Measurements from ENCODE around the gene PLCB4.

PLCB4 gene

DNA sequence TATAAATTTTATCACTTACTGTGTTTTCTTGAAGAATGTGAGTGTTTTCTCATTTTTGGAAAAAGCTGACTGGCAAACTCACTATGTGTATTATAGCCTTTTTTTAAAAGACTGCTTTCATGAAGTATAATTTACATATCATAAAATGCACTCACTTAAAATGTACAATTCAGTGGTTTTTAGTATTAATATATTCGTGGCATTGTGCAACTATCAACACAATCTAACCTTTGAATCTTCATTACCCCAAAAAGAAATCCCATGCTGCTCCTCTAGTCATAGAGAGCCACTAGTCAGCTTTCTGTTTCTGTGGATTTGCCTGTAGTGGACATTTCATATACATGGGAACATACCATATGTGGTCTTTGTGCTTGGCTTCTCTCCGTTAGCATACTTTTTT lies 143.8 kb downstream of the PLCB4 start:
- Histone ChIP-seq H3K27me3 (ENCODE audit: control insufficient read depth, insufficient read depth, low read length) (no peaks in the 10 kb centered on the region), H3K9me3 (ENCODE audit: control insufficient read depth, low read length) (no peaks in the 10 kb centered on the region), H3K79me2 (no peaks in the 10 kb centered on the region), H3K4me3 (ENCODE audit: low read depth, low read length) (no peak overlapping the region), H3K4me2 (ENCODE audit: low read length) (no peak overlapping the region), H3K4me1 (no peaks in the 10 kb centered on the region), H3K36me3 (ENCODE audit: control insufficient read depth, insufficient read depth, low read length) (no peaks in the 10 kb centered on the region), H3K9ac (no peak overlapping the region), H2AFZ (no peak overlapping the region), H3K27ac (no peak overlapping the region)
- TF ChIP-seq, protein P1, sequence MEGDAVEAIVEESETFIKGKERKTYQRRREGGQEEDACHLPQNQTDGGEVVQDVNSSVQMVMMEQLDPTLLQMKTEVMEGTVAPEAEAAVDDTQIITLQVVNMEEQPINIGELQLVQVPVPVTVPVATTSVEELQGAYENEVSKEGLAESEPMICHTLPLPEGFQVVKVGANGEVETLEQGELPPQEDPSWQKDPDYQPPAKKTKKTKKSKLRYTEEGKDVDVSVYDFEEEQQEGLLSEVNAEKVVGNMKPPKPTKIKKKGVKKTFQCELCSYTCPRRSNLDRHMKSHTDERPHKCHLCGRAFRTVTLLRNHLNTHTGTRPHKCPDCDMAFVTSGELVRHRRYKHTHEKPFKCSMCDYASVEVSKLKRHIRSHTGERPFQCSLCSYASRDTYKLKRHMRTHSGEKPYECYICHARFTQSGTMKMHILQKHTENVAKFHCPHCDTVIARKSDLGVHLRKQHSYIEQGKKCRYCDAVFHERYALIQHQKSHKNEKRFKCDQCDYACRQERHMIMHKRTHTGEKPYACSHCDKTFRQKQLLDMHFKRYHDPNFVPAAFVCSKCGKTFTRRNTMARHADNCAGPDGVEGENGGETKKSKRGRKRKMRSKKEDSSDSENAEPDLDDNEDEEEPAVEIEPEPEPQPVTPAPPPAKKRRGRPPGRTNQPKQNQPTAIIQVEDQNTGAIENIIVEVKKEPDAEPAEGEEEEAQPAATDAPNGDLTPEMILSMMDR (IDR thresholded peaks at IDR 0.05): no peak

GRCh38 chr20:9214685-9215084 lies 145.8 kb downstream of the PLCB4 start:
- TF ChIP-seq, protein P1 (IDR thresholded peaks at IDR 0.05): no peak
- H3K4me1 ChIP-seq: no peaks in the 10 kb centered on the region
- no peak overlapping the region for H3K4me2 ChIP-seq (ENCODE audit: low read length)
- no peaks in the 10 kb centered on the region for H3K79me2 ChIP-seq
- H3K4me3 ChIP-seq (ENCODE audit: low read depth, low read length): no peak overlapping the region
- H3K9ac ChIP-seq: no peak overlapping the region
- no peaks in the 10 kb centered on the region for H3K36me3 ChIP-seq (ENCODE audit: control insufficient read depth, insufficient read depth, low read length)
- H3K27ac ChIP-seq: no peak overlapping the region
- H3K9me3 ChIP-seq (ENCODE audit: control insufficient read depth, low read length): no peaks in the 10 kb centered on the region
- H2AFZ ChIP-seq: no peak overlapping the region
- no peaks in the 10 kb centered on the region for H3K27me3 ChIP-seq (ENCODE audit: control insufficient read depth, insufficient read depth, low read length)

- TF ChIP-seq, protein P1 (IDR thresholded peaks at IDR 0.05): peak; percentile 3
Observed at GRCh38 chr20:9215539-9215938, 146.7 kb downstream of the PLCB4 start.

DNA sequence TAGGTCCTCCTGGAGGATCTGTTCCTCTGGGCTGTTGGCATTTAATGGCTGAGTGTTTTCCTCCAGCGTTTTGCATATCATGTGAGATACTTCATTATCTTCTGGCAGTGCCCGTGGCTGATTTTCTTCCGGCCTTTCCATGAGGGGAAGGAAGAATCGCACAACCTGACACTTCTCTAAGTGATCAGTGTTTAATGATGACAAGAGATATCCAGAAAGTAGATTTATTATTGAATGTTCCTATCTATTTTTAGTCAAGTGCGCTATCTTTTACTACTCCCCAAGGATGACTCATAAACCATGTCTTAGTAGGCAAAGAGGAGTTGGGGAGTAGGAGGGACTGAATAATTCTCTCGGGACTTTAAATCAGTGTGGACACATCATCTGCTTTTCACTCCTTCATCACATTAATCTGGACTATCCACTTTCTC lies 149.7 kb downstream of the PLCB4 start:
- H3K4me3 ChIP-seq (ENCODE audit: low read depth, low read length): no peak overlapping the region
- no peaks in the 10 kb centered on the region for H3K4me1 ChIP-seq
- no peak overlapping the region for H3K4me2 ChIP-seq (ENCODE audit: low read length)
- H3K9me3 ChIP-seq (ENCODE audit: control insufficient read depth, low read length): no peaks in the 10 kb centered on the region
- H3K27ac ChIP-seq: no peak overlapping the region
- no peaks in the 10 kb centered on the region for H3K27me3 ChIP-seq (ENCODE audit: control insufficient read depth, insufficient read depth, low read length)
- H3K79me2 ChIP-seq: no peaks in the 10 kb centered on the region
- no peak overlapping the region for H3K9ac ChIP-seq
- H2AFZ ChIP-seq: no peak overlapping the region
- TF ChIP-seq, protein P1 (IDR thresholded peaks at IDR 0.05): no peak
- H3K36me3 ChIP-seq (ENCODE audit: control insufficient read depth, insufficient read depth, low read length): no peaks in the 10 kb centered on the region

More at GRCh38 chr20:9215539-9215938, 146.7 kb downstream of the PLCB4 start:
- no peaks in the 10 kb centered on the region for H3K4me1 ChIP-seq
- H3K27ac ChIP-seq: no peak overlapping the region
- no peak overlapping the region for H3K4me3 ChIP-seq (ENCODE audit: low read depth, low read length)
- H3K9me3 ChIP-seq (ENCODE audit: control insufficient read depth, low read length): no peaks in the 10 kb centered on the region
- no peak overlapping the region for H3K4me2 ChIP-seq (ENCODE audit: low read length)
- H3K27me3 ChIP-seq (ENCODE audit: control insufficient read depth, insufficient read depth, low read length): no peaks in the 10 kb centered on the region
- no peak overlapping the region for H3K9ac ChIP-seq
- no peaks in the 10 kb centered on the region for H3K36me3 ChIP-seq (ENCODE audit: control insufficient read depth, insufficient read depth, low read length)
- H3K79me2 ChIP-seq: no peaks in the 10 kb centered on the region
- H2AFZ ChIP-seq: no peak overlapping the region

GRCh38 chr20:9220874-9221547 lies 152.1 kb downstream of the PLCB4 start:
- Histone ChIP-seq H3K79me2 (no peaks in the 10 kb centered on the region), H3K27ac (no peak overlapping the region), H3K36me3 (ENCODE audit: control insufficient read depth, insufficient read depth, low read length) (no peaks in the 10 kb centered on the region), H3K27me3 (ENCODE audit: control insufficient read depth, insufficient read depth, low read length) (no peaks in the 10 kb centered on the region), H3K9me3 (ENCODE audit: control insufficient read depth, low read length) (no peaks in the 10 kb centered on the region), H3K9ac (no peak overlapping the region), H3K4me2 (ENCODE audit: low read length) (no peak overlapping the region), H3K4me3 (ENCODE audit: low read depth, low read length) (no peak overlapping the region), H2AFZ (no peak overlapping the region), H3K4me1 (no peaks in the 10 kb centered on the region)
- TF ChIP-seq, protein P1 (IDR thresholded peaks at IDR 0.05): no peak
